ENCODE data around the gene LMBR1L.

The LMBR1L gene

DNA sequence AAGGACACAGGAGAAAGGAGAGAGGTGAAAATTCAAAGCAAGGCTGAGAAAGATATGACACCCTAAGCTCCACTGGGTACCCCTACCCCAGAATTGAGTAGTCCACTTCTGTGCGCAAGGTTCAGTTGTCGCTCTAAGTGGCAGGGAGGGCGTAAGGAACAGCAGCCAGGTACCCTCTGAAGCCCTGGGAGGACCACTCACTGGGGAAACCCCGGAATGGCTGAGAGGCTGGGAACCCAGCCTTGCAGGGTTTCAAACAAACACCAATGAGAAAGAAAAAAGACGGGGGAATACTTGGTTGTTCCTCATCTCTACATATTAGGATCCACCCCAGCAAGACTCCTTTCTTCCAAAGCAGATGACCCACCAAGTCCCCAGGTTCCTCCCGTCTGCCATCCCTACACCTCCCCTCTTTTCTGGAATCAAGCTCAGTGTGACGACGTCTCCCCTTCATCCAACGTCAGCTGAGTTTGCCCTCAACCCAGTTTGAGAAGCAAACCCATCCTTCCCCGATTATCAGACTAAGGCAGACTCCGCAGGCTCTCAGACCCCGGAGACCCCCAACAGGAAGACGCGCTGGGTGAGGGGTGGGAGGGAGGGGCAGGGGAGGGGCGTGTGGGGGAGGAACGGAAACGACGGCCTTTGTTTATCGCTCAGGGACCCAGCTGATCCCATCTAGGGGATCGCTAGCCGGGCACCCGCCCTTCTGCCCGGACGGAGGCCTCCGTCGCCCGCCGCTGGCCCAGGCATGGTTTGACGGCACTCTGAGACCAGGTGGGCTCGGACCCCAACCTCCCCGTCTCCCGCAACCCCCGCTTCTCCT lies 795 bp downstream of the LMBR1L start:
- no peak for DNase-seq

DNA sequence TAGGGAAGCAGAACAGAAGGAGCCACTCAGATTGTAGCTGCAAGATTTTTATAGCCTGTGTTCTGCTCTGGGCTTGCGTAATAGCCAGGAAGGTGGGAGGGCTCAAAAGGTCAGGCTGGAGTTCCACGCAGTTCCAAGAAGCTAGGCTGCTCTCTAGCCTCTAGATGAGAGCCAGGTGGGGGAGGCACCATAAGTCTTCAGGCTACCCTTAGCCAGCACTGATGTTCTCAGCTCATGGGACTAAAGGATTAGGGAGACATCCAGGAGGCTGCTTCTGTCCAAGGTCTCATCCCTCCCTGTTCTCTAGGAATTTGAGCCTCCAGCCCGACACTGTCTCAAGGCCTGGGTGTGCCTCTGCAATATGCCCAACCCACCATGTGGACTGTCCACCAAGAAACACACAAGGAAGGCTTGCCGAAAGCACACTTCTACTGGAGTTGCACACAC lies 1.7 kb downstream of the LMBR1L start:
- no peak for DNase-seq

DNA sequence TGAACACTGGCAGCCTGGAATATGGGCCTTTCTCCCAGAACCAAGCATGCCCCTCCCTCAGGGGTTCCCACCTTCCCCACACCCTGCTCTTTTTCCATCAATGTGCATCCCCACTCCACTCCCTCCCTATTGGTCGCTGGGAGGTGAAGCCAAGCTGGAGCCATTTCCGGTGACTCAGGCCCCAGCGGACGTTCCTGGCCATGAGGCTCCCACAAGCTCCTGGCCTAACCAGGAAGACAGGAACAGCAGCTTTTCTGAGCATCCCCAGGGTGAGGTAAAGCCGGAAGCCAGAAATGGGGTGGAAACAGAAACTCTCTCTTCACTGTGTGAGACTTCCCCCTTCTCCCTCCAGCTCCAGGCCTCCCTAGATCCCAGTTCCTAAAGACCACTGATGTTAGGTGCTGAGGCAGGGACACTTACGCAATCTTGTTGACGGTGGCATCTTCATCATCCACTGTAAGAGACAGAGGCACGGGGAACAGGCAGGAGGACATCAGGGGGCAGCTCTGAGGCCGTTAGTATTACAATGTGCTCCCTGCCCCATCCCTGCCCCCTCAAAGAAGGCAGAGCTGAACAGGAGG lies 5.1 kb downstream of the LMBR1L start:
- DNase-seq: no peak

DNA sequence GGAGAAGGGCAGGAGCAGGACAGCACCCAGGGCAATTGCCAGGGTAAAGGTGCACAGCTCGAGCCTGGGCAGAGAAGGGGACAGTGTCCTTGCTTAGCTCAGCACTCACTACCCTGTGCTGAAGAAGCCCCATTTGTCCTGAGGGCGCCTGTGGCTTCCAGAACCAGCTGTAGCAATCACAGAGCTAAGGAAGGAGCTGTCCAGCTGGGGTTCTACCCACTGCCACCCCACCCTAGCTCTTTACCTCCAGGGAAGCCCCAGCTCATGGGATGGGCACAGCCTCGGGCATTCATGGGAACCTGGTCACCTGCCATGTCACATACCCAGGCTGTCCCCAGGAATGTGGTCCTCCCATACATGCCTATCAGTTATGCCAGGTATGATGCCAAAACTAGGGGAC lies 5.8 kb downstream of the LMBR1L start:
- DNase-seq: no peak

DNA sequence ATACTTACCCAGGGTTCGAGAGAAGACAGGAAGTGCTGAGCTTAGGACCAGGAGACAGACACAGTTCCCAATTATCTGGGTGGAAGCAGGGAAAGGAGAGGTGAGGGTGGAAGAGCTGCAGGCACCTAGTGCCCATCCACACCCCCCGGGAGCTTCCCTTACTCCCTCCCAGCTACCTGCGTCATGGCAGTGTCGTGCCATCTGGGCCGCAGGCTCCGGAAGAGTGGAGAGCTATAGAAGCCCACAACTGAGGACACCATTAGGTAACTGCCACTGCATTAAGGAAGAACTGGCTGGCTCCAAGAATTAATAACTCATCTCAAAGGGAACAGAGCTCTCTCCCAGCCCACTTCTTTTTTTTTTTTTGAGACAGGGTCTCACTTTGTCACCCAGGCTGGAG lies 10.3 kb downstream of the LMBR1L start:
- no peak for DNase-seq

DNA sequence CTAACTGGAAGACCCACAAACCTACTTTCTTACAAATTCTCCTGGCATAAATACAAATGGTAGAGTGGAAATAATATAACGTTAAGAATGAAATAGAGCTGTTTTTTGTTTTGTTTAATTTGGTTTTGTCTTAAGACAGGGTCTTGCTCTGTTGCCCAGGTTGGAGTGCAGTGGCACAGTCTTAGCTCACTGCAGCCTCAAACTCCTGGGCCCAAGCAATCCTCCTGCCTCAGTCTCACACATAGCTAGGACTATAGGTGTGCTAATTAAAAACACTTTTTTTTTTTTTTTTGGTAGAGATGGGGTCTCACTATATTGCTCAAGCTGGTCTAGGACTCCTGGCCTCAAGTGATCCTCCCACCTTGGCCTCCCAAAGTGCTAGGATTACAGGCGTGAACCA lies 11.9 kb downstream of the LMBR1L start:
- no peak for DNase-seq

DNA sequence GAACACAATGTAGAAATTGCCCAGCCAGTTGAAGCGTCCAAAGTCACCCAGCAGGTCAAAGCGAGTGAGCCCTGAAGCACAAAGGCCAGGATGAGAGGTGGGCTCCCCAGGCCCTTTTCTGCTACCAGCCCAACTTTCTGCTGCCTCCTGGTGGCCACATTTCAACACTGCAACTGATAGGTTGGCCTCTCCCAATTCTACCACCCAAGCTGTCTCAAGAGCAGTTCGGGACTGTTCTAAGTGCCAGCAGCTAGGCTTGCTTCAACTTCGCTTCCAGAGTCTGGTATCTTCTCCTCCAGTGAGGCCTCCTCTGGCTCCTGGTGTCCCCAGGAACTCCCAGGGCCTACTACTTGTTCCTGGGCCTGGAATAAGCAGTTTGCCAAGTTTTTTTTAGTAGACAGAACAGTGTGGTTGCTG lies 12.6 kb downstream of the LMBR1L start:
- DNase-seq: no peak

DNA sequence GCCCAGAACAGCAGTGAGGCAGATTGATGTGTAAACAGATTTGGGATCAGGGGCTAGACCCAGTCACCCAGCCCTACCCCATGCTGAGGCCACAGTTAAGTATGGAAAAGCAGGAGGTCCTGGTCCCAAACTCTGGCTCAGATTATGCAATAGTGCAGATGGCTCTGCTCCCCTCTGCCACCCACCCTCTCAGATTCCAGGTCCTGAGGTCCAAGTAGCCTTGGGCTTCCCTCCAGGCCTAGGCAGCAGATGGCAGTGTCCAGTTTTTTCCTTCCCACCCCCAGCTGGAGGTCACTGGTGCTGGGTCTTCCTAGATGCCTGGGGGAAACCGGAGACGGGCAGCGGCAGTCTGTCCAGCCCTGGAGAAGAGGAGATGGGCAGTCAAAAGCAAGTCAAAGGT lies 13.3 kb downstream of the LMBR1L start:
- DNase-seq: no peak

DNA sequence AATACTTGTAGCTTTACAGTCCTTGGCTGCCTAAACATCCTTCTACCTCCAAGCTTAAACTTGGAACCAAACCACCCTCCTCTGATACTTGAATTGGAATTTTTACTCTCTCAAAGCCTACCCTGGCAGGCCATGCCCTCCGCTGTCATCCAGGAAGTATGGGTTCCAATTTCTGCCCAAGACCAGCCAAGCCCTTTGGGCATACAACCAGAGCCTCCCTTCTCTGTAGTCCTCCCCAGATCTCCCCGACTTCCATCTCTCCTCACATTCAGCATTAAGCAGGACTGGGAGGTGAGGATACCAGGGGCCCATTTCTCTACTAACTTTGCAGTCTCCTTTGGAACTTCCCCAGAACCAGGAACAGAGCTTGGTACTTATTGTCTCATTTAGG lies 15.7 kb downstream of the LMBR1L start:
- DNase-seq: no peak

DNA sequence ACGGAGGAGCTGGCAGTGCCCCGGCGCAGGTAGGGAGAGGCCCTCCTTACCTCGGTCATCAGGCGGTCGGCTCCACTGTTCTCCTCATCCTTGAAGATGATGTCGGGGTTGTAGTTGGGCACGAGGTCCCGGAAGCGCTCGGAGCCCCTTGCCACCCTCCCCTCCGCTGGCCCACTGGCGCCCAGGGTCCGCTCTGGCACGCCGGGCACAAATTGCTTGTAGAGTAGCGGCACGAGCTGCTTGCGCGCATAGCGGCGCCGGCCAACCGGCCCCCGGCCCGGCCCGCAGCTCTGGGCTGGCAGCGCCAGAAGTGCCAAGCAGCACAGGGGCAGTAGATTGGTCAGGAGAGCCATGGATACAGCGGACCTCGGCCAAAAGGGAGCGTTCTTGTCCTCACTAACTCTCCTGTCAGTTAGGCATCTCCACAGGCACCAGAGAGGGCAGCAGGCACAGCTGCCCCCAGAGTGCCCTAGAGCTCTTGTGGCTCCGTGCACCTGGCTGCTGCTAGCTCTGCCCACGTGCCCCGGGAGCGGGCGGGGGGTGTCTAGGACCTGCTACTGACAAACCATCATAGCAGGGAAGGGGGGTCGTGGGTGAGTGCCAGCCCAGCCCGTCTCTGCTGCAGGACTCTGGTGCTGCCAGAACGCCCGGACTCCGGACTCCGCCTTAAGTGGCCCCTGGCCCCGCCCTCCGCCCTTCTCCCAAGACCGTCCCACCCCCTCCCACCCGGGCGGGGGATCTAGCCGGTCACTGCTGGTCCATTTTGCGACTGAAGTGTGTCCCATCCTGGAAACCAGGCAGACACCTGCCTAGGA lies 16.3 kb downstream of the LMBR1L start, which contains the start of gene DHH:
TSS of gene DHH (minus strand) at position 642 of the 815 bp plus-strand sequence. CDS start at position 353, 289 bp downstream.
- peak; percentile 57 for DNase-seq

DNA sequence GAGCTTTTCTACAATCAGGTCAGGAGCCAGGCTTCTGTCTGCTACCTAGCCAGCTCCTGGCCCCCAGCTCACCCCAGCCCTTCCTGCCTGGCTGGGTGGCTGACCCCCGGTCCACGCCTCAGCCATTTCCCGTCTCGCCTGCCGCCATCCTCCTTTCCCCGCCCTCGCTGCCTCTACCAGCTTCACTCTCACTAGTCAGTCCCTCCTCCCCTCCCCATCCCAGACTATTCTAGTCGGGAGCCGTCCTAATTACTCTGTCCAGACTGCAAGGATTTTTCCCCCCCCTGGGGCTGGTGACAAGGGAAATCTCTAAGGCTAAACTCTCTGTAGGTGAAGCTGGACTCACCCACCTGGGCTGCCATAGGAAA lies 16.9 kb downstream of the LMBR1L start:
- no peak for DNase-seq

DNA sequence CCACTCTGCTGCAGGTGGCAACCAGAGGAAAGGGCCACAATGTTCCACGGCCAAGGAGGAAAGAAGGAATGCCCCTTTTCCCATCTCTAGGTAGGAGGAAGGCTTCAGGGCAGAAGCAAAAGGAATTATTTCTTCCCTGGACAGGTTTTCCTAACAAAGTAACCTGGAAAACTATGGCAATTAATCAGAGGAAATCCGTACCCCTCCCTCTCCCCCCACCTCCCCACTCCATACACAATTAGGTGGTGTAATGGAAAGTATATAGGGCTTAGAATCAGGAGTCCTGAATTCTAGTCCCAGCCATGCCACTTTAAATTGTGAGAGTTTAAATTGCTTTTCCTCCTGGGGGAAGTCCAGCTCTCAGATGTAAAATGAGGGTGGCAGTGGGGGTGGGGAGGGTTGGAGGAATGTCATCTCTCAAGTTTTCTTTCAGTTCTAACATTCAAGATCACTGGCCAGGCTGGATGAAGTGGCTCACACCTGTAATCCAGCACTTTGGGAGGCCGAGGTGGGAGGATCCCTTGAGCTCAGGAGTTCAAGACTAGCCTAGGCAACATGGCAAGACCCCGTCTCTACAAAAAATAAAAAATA lies 17.7 kb downstream of the LMBR1L start:
- no peak for DNase-seq

DNA sequence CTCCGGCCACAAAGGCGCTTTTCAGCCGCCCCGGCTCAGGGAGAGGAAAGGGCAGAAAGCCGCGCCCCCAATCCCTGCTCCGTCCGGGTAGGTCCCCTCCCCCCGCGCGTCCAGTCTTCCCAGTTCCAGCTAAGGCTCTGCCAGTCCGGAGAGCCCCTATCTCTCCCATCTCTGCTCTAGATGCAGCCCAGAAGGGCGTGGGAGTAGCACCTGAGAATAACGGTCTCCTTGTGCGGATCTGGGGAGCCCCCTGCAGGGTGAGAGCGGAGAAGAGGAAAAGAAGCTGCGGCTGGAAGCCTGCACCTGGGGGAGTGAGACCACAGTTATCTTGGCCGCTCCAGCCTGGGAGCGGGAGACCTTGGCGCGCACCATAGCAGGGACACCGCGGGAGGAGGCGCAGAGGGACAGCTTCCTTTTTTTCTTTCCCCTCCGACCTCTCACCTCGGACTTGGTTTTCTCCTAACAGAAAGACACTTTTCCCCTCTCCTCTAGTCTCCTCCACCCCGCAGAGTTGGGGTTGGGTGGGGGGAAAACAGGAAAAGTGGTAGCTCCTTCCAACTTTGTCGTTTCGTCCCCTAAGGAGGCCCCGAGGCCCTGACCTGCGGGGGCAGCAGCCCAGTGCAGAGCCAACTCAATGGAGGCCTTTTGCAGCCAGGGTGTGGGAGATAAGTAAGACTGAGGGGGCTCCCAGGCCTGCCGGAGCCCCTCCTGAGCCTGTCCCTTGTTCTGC lies 18.4 kb downstream of the LMBR1L start:
- no peak for DNase-seq

DNA sequence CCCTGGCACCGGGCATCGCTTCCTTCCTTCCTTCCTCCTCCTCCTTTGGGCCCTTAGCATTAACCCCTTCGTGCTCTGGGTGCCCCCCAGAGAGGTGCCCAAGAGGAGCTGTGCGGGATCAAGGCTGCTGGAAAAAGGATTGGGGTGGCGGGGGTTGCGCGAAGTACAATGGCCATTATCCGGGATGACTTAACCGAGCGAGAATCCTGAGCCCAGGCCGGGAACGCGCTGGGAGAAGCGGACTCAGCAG lies 18.9 kb downstream of the LMBR1L start:
- DNase-seq: no peak

DNA sequence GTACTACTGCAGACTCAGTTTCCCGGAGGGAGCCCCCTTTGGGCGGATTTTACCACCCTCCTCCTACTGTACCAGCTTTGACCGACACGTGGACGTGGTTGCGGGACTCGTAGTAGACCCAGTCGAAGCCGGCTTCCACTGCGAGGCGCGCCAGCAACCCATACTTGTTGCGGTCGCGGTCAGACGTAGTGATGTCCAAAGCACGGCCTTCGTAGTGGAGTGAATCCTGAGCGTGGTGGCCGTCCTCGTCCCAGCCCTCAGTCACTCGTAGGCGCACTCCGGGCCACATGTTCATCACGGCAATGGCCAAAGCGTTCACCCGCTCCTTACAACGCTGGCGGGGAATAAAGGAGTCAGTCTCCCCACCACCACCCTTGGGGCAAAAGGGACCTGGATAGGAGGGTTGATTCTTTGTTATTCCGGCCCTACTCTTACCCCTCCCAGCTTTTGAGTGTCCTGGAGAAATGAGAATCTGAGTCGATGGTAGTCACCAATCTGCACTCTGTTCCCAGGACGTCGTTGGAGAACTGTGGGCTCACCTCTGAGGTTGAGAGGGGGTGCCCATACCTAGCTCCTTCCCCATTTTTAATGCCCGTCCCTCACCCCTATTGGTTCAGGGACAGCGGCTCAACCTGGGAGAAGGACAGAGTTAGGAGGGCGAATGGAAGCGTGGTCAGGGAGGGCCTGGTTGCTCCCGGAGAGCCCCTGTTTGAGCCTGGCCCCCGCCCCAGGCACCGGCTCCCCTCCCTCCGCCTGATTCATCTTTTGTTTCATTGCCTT lies 19.4 kb downstream of the LMBR1L start:
- DNase-seq: no peak

DNA sequence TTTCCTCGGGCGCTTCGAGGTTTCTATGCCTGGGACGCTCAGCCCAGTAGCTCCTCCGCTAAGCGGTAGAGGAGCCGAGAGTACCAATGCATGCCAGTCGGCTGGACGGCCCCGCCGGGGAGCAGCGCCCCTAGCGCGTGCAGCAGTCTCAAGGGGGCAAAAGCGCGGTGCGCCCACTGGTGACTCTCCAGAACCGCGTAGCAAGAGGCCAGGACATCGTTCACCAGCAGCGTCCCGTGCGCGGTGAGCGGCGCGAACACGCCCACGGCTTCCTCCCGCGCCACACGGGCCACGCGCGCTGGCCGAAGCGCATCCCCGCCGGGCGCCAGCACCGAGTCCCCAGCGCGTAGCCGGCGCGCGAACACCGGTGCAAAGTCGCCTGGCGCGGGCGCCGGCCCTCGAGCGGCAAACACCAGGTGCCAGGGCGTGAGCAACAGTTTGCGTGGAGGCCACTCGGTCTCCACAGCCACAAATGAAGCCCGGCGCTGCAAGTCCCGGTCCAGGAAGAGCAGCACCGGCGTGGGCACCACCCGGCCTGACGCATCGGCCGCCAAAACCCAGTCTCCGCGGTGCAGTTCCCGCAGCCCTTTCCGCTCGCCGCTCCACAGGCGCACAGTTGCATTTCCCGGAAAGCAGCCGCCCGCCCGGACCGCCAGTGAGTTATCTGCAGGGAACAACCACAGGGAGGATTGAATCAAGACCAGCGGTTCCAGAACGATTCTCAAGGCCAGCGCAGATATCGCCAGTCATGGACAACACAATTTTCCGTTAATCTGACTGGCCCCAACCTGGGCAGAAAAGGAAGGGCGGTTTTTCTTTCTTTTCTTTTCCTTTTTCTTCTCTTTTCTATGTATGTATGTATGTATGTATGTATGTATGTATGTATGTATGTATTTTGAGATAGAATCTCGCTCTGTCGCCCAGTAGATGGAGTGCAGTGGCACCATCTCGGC lies 20.6 kb downstream of the LMBR1L start:
- DNase-seq: no peak

DNA sequence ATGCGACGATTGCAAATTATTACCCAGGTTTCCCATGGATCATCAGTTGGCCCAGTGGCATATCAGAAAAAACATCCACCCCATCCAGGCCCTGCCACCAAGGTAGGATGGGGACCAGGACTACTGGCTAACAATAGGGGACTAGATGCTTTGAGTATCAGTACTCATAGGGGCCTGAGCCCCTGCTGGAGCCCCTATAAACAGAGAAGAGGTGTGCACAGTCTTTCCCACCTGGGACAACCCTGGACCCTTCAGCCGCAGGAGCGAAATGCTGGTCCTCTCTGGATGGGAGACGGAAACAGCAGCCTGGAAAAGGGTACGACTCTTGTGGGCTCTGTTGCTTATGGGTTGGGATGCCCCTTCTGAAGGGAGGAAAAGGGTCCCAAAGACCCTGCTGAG lies 21.7 kb downstream of the LMBR1L start:
- no peak for DNase-seq

DNA sequence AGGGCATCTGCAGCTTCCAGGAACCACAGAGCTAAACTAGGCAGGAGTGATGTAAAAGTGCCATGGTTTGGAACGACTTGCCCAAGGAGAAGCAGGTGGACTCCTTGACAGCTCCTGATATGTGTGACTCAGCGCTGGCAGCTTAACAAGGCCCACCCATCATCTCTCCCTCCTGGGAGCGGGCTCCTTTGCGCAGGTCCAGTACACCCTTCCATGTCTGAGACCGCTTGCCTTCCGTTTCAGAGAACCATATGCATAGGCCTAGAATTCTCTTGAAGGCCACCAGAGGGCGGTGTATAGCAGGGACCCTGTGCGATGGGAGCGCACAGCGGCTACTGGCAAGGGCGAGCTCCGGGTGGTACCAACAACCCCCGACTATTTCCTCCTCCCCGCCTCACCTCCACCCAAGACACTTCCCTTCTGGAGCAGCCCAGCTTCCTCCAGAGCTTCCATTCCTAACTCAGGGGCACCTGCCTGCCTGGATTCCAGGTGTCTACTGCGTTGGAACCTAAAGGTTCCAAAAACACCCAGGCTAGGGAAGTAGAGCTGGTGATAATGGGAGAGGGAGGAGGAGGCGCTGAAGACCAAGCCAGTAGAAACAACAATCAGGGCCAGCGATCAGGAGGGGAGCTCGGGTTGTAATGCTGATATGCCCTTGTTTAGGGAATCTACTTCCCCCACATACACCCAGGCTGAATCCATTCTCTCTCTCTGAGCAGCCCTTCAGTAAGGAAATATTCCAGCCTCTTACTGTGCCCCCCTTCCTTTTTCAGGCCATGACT lies 22.3 kb downstream of the LMBR1L start:
- peak; percentile 88 for DNase-seq

DNA sequence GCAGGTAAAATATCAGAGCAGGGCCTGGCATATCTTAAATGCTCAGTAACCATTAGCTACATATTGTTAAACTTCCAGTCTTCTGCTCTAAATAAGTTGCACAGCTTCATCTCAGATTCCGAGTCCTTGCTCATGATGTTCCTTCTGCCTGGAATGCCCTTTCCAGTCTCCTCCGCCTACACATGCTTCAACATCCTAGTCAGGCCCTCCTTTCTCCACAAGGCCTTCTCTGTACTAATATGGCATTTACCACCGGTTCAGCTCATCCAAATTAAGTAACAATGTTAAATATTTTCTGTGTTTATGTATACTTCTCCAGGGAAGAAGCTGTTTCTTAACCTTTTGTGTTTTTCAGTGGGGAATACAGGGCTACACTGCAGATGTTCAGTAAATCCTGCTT lies 24.5 kb downstream of the LMBR1L start:
- no peak for DNase-seq

DNA sequence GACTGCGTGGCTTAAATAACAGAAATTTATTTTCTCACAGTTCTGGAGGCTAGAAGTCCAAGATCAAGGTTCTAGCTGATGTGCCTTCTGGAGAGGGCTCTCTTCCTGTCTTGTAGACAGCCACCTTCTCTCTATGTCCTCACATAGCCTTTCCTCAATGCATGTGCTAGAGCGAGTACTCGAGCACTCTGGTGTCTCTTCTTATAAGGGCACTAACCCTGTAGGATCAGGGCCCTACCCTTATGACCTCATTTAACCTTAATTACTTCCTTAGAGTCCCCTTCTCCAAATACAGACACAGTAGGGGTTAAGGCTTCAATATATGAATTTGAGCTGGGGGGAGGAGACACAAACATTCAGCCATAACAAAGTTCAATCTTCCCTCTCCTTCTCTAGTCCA lies 26.2 kb downstream of the LMBR1L start:
- no peak for DNase-seq

Data from DMS79 (cell line).